ENCODE measurements around the gene SNX13.

The SNX13 gene

DNA sequence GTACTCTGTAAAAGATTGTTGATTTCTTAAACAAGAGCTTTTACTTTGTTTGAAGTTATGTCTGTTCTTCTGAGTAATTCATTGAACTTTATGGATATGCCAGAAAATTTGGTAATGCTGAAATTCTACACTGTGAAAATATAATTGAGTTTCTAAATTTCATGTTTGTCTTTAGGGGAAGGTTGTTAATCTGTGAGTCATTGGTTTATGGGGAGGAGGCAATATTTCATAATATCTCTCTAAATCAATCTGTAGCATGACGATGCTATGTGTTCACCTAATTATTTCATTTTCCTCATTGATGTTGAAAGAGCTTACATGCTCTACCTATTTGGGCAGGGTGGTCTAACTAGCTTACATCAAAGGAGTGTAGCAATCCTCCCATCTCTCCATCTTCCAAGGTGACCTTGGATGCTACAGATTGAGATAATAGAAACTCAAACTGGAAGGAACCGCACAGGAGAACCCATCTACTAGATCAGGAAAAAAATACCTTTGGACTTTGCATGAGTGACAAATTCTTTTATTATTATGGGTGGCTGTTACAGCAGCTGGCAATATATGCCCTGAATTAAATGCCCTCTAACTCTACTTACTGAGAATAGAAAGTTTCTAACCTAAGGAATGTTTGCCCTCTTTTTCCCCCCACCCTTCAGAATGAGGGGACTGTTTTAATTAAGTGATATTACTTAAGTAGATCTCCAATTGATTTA, 8.4 kb upstream of the SNX13 start:
- H3K4me2 ChIP-seq = no peak overlapping the region
- H3K36me3 ChIP-seq = no peaks in the 10 kb centered on the region
- H3K9me3 ChIP-seq = no peaks in the 10 kb centered on the region
- H3K4me3 ChIP-seq = no peak overlapping the region
- no peaks in the 10 kb centered on the region for H3K27me3 ChIP-seq
- no peak overlapping the region for H3K27ac ChIP-seq
- H4K20me1 ChIP-seq = no peaks in the 10 kb centered on the region
- no peak overlapping the region for H3K9ac ChIP-seq
- TF ChIP-seq Cebpa-rat (IDR thresholded peaks at IDR 0.05) = no peak
- H3K4me1 ChIP-seq = no peaks in the 10 kb centered on the region

DNA sequence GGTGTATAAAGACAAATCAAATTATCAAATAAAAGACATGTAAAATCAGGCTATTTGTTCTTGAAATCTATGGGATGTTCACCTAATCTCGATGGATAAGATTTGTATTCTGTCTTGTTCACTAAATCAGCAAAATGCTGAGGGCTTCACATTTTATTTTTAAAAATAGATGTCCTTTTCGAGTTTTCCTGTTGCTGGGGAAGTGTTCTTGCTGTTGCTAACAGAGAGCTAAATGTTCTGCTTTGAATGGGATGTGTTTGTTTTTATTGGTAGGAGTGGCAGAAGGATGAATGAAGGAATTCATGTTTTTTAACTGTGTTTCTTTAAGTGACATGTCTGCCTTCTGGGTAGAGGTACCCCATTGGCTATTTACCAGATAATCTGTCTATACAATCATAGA, 7.3 kb upstream of the SNX13 start:
- no peak overlapping the region for H3K4me3 ChIP-seq
- H4K20me1 ChIP-seq = no peaks in the 10 kb centered on the region
- no peak overlapping the region for H3K27ac ChIP-seq
- H3K36me3 ChIP-seq = no peaks in the 10 kb centered on the region
- no peaks in the 10 kb centered on the region for H3K4me1 ChIP-seq
- no peak overlapping the region for H3K9ac ChIP-seq
- H3K9me3 ChIP-seq = no peaks in the 10 kb centered on the region
- no peak overlapping the region for H3K4me2 ChIP-seq
- no peak for TF ChIP-seq Cebpa-rat (IDR thresholded peaks at IDR 0.05)
- H3K27me3 ChIP-seq = no peaks in the 10 kb centered on the region

DNA sequence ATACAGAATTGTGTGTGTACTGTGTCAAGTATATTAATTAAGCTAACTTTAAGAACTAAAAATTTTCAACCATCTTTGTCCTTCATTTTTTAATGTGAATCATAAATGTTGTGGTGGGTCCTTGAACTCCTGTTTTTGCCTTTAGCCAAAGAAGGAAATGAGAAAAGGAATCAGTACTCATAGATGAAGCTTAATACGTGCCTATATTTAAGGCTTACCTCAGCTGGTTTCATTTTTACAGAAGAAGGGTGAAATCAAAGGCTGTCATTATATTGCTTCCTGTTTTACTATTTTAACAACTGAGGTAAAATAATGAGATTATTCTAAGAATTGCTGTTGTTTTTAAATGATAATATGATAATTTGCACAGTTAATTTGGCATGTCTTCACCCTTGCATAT, 6.3 kb upstream of the SNX13 start:
- no peak overlapping the region for H3K4me3 ChIP-seq
- TF ChIP-seq Cebpa-rat (IDR thresholded peaks at IDR 0.05) = no peak
- no peaks in the 10 kb centered on the region for H3K27me3 ChIP-seq
- H3K27ac ChIP-seq = no peak overlapping the region
- H3K9ac ChIP-seq = no peak overlapping the region
- peaks cover 1% of the 10 kb centered on the region; the same call in 1 of the 2 replicates for H3K4me1 ChIP-seq
- no peaks in the 10 kb centered on the region for H4K20me1 ChIP-seq
- H3K4me2 ChIP-seq = no peak overlapping the region
- H3K9me3 ChIP-seq = no peaks in the 10 kb centered on the region
- no peaks in the 10 kb centered on the region for H3K36me3 ChIP-seq

DNA sequence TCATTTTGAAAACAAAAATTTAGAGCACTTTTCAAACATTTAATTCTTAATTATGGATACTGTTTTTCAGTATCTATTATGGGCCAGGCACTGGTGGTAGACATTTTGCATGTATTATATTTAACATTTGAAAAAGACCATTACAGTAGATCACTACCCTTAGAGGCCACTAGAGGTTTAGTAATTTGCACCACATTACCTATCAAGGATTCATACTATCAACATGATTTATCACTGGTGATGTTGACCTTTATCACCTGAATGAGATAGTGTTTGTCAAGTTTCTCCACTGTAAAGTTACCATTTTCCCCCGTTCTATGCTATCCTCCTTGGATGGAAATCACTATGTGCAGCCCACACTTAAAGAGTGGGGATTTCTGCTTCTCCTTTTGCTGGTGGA, 4.4 kb upstream of the SNX13 start:
- Histone ChIP-seq H3K36me3 (no peaks in the 10 kb centered on the region), H4K20me1 (no peaks in the 10 kb centered on the region), H3K9me3 (no peaks in the 10 kb centered on the region), H3K27me3 (no peaks in the 10 kb centered on the region), H3K27ac (no peak overlapping the region), H3K4me1 (peaks cover 9% of the 10 kb centered on the region; the same call in 1 of the 2 replicates), H3K4me3 (no peak overlapping the region), H3K4me2 (no peak overlapping the region), H3K9ac (no peak overlapping the region)
- no peak for TF ChIP-seq Cebpa-rat (IDR thresholded peaks at IDR 0.05)

DNA sequence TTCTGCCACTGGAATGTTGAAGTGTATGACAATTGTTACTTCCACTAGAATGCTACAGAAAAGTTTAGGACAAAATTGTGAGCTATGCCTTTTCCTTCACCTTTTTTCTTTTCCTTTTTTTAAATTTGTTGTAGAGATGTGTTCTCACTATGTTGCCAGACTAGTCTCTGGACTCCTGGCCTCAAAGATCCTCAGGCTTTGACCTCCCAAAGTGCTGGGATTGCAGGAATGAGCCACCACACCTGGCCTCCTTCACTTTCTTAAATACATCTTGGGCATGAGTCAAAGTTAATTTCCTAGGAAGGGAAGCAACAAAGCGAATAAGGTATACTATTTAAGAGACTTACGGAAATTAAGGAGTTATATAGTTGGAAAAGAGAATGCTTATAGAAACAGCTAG, 2.7 kb upstream of the SNX13 start:
- no peak overlapping the region for H3K27ac ChIP-seq
- H3K9me3 ChIP-seq = no peaks in the 10 kb centered on the region
- no peak for TF ChIP-seq Cebpa-rat (IDR thresholded peaks at IDR 0.05)
- no peaks in the 10 kb centered on the region for H3K27me3 ChIP-seq
- peaks cover 24% of the 10 kb centered on the region for H3K4me1 ChIP-seq
- no peak overlapping the region for H3K4me3 ChIP-seq
- H3K4me2 ChIP-seq = no peak overlapping the region
- H3K9ac ChIP-seq = no peak overlapping the region
- no peaks in the 10 kb centered on the region for H3K36me3 ChIP-seq
- no peaks in the 10 kb centered on the region for H4K20me1 ChIP-seq

DNA sequence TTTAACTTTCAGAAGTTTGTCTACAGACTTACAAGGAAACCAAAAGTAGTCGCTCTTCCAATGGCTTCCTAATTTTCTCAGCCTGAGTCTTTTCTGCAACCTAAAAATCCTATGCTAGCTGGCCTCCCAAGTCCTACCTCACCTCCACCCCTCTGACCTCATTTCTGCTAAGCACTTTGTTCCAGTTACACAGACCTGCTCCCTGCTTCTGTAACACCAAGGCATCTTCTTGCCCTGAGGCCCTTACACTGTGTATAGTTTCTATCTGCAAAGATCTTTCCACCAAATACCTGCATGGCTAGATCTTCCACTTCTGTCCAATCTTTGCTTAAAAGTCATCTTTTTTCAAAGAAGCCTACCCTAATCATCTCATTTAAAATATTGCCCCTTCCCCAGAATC, 1.9 kb upstream of the SNX13 start:
- no peak overlapping the region for H3K27ac ChIP-seq
- no peaks in the 10 kb centered on the region for H4K20me1 ChIP-seq
- no peaks in the 10 kb centered on the region for H3K9me3 ChIP-seq
- no peaks in the 10 kb centered on the region for H3K36me3 ChIP-seq
- no peak overlapping the region for H3K4me2 ChIP-seq
- H3K27me3 ChIP-seq = no peaks in the 10 kb centered on the region
- TF ChIP-seq Cebpa-rat (IDR thresholded peaks at IDR 0.05) = no peak
- no peak overlapping the region for H3K4me3 ChIP-seq
- H3K4me1 ChIP-seq = peaks cover 30% of the 10 kb centered on the region
- H3K9ac ChIP-seq = no peak overlapping the region

DNA sequence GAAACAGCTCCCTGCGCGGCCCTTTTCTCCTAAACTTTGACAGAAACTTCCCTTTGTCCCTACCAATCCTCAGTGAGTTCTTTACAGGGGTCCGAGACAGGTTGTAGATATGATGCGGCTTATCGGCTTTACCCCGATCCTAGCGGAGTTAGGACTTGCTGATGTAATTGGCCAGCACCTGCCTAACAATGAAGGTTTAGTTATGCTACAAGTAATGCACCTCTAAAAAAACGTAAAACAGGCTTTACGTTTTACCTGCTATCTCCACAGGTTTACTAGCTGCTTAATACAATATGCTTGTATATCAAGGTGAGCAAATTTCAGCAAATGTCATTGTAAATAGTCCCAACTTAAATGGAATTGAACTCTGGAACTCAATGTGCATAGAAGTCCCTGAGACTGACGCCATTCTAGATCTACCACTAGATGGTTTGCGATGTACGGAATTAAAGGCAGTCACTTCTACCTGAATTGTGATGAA, 697 bp upstream of the SNX13 start:
- no peaks in the 10 kb centered on the region for H3K27me3 ChIP-seq
- peak overlapping the region; percentile 92 for H3K9ac ChIP-seq
- H3K27ac ChIP-seq = peak overlapping the region; percentile 90
- peak overlapping the region; percentile 81 for H3K4me2 ChIP-seq
- peaks cover 30% of the 10 kb centered on the region for H3K4me1 ChIP-seq
- no peaks in the 10 kb centered on the region for H3K9me3 ChIP-seq
- H3K36me3 ChIP-seq = no peaks in the 10 kb centered on the region
- peak overlapping the region; percentile 90 for H3K4me3 ChIP-seq
- H4K20me1 ChIP-seq = 0 out of 2 replicates have a peak, but pooled peaks cover 4% of the 10 kb centered on the region
- TF ChIP-seq Cebpa-rat (IDR thresholded peaks at IDR 0.05) = no peak

DNA sequence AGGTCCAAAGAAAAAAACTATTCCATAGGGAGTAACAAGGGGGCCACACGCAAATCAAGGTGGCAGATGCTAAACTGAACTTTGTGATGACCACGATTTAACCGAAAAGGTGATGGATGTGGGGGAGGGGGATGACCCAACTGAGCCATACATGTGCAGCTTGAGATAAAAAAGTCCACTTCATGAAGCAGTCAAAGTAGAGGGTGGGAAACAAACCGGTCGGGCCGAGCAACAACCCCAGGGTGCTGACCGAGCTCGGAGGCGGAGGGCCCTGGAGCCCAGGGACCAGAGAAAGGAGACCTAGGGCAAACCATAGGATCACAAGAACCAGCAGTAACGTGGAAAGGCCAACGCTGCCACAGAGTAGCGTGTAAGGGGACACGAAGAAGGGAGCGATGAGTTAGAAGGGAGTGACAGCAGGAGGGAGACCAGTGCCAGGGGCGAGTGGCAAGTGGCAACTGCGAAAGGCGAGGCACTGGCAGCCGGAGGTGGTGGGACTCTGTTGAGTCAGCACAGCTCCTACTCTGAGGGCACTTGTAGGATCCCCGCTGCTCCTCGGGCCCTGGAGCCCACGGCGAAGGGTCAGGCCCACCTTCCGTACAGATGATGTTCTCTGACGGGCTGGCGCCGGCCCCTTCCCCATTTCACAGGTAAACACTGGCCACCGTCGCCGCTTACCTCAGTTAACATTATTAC, 540 bp downstream of the SNX13 start:
- Histone ChIP-seq H3K36me3 (0 out of 2 replicates have a peak, but pooled peaks cover 4% of the 10 kb centered on the region), H3K27me3 (no peaks in the 10 kb centered on the region), H3K9ac (peak overlapping the region; percentile 92), H3K4me1 (peaks cover 33% of the 10 kb centered on the region), H3K9me3 (no peaks in the 10 kb centered on the region), H3K4me3 (peak overlapping the region; percentile 90), H4K20me1 (peaks cover 7% of the 10 kb centered on the region; the same call in 1 of the 2 replicates), H3K4me2 (peak overlapping the region; percentile 81), H3K27ac (peak overlapping the region; percentile 90)
- TF ChIP-seq Cebpa-rat (IDR thresholded peaks at IDR 0.05) = no peak

DNA sequence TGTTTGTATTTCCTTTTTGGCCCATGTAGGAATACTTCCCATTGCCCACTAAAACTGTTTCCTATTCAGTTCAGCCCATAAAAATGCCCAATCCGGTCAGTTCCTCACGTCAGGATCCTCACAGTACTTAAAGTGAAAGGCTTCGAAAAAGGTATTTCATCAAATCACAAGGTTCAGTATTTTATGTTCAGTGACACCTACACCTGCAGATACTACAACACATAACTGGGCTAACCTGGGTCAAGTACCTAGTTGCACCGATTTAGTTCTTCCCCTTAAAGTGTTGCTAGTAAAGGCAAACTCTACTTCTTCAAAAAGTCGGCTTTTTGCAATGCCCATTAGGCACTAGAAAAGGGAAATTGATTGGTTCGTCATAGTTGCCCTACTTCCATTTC, 1.1 kb downstream of the SNX13 start:
- Histone ChIP-seq H4K20me1 (peaks cover 13% of the 10 kb centered on the region; the same call in 1 of the 2 replicates), H3K27ac (peak overlapping the region; percentile 90), H3K4me2 (peak overlapping the region; percentile 81), H3K36me3 (0 out of 2 replicates have a peak, but pooled peaks cover 4% of the 10 kb centered on the region), H3K4me3 (peak overlapping the region; percentile 90), H3K4me1 (peaks cover 39% of the 10 kb centered on the region), H3K9ac (peak overlapping the region; percentile 92), H3K27me3 (no peaks in the 10 kb centered on the region), H3K9me3 (no peaks in the 10 kb centered on the region)
- no peak for TF ChIP-seq Cebpa-rat (IDR thresholded peaks at IDR 0.05)

DNA sequence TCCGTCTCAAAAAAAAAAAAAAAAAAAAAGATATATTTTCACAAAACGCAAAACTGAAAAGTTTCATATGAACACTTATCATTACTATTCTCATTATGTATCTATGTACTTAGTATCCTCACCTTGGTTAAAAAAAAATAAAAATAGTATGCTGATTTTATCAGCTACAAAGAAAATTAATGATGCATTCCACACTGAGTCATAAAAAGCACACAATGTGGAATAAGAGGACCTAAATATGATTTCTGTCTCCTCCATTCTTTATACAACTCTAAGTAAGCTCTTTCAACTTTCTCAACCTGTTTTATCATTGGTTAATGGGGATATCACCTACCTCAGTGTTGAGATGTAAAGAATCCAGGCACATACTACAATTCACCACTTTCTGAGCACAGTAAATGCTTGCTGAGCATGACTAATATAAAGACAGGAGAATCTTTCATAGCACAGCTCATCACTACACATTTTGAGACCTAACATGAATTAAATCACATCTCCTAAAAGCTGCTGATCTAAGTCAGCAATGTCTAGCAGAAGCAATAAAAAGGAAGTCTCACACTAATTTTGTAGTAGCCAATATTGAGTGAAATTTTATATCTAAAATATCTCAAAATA, 2.7 kb downstream of the SNX13 start:
- H4K20me1 ChIP-seq = peaks cover 16% of the 10 kb centered on the region; the same call in 1 of the 2 replicates
- H3K36me3 ChIP-seq = 0 out of 2 replicates have a peak, but pooled peaks cover 4% of the 10 kb centered on the region
- H3K9me3 ChIP-seq = no peaks in the 10 kb centered on the region
- H3K4me3 ChIP-seq = no peak overlapping the region
- peaks cover 42% of the 10 kb centered on the region for H3K4me1 ChIP-seq
- peak overlapping the region; percentile 81 for H3K4me2 ChIP-seq
- no peak for TF ChIP-seq Cebpa-rat (IDR thresholded peaks at IDR 0.05)
- no peaks in the 10 kb centered on the region for H3K27me3 ChIP-seq
- H3K27ac ChIP-seq = no peak overlapping the region
- H3K9ac ChIP-seq = 0 out of 2 replicates have a peak overlapping the region, but pooled peaks have one; percentile 8

Measured in BLaER1 (cell line).